NCI-H1105 treated with DMSO at 0.1 percent for 48 hours (cell line): ENCODE results near the gene MYH10.
"Not testable (repeated sequence)": the region's sequence is repeated elsewhere in the genome, so short reads cannot be mapped to it uniquely, and the experiment has no call there.

ENCODE experiments used
- DNase-seq: peaks from one replicate; lab custom pipeline; 2025; lab: John Stamatoyannopoulos, UW

Gene MYH10

DNA sequence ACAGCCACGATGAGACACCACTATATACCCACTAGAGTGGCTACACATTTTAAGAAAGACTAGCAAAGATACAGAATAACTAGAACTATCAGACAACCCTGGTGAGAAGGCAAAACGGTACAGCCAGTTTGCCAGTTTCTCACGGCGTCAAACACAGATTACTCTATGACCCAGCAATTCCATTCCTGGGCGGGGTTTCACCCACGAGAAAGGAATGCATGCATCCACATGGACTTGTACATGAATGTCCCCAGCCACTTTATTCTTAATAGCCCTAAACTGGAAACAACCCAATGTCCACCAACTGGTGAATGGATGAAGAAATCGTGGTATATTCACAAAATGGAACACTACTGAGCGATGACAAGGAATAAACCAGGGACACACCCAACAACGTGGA is 74.5 kb downstream of the MYH10 start:
- DNase-seq: no peak

DNA sequence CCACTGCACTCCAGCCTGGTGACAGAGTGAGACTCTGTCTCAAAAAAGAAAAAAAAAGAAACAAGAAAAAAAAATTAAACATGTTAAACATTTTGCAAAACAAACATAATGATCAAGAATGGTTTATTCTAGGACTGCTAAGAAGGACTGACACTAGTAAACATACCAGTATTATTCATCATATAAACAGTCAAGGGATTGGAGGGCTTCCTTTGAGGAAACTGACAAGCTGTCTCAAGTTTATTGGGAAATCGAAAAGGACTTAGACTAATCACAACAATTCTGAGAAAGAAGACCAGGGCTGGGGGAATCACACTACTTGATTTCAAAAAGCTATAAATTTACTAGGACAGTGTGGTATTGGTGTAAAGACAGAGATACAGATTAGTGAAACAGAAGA is 75.5 kb downstream of the MYH10 start:
- DNase-seq: no peak

DNA sequence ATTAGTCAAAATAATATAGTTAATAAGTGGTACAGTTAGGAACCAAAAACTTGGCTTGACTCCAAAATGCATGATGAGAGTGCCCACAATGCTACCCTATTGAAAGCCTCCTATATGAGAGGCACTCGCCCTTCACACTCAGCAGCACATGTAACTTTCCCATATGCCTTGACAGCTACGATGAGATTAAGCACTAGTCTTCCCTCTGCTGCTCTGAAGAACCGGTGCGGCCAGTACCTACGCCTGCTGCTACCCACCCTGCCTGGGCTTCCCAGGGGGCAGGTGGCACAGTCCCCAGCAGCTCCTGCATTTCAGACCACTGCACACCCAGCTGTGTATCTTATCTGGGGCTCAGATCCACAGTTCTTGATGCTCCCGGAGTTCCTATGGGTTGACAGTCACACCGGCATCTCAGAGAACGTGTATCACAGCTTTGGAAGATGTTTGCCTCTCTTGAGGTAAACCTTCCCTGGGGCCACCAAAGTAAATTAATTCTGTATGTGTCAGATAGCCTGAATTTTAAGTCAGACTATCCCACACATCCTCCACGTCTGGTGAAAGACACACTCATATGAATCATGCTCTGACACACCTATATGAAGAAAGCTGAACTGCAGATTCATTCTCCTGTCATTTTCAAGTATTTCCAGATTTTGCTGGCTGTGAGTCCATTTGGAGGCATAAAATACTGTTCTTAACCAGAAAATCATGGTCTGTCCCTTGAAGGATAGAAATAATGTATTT is 77.8 kb downstream of the MYH10 start:
- peak; percentile 15 for DNase-seq

DNA sequence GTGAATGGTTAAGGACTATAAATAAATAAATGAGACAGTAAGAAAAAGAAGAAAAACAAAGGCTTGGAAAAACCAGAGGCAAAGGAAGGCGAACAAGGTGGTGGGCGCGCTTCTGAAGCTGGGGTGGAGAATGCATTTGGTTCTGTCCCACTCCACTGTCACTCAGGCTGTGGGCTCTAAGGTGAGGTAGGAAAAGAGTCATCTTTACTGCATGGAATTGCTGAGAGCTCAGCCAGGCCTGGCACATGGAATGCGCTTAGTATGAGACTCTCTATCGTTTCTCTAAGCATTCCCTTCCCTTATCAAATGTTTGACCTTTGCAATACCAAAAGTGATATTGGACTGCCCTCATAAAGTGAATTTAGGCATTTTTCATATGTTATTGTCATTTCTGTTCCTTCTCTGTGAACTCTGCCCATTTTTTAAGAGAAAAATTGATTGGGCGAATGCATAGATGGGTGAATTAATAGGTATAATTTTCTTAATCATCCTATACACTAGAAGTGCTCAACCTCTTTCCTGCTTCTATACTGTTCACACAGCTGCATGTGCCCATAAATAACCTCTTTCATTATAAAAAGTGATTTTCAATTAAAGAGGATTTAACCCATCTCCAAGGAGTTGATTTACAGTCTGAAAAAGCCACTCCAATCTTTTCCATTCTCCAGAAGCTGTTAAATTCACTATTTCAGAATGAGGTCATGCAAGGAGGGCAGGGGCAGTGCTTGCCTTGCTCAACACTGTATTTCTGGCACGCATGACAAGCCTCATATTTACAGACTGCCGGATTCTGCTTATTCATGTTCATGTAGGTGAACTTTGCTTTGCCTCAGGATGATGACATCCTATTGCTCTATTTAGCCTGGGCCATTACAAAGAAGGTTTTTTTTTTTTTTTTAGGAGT is 87.7 kb downstream of the MYH10 start:
- DNase-seq: no peak

DNA sequence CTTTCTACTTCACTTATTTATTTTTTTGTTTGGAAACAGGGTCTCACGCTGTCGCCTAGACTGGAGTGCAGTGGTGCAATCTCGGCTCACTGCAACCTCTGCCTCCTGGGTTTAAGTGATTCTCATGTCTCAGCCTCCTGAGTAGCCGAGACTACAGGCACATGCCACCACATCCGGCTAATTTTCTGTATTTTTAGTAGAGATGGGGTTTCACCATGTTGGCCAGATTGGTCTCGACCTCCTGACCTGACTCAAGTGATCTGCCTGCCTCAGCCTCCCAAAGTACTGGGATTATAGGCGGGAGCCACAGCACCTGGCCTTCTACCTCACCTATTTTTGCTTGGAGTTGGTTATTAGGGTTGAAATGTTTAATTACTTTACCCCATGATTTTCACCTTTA is 90.5 kb downstream of the MYH10 start:
- DNase-seq: not testable (repeated sequence)

DNA sequence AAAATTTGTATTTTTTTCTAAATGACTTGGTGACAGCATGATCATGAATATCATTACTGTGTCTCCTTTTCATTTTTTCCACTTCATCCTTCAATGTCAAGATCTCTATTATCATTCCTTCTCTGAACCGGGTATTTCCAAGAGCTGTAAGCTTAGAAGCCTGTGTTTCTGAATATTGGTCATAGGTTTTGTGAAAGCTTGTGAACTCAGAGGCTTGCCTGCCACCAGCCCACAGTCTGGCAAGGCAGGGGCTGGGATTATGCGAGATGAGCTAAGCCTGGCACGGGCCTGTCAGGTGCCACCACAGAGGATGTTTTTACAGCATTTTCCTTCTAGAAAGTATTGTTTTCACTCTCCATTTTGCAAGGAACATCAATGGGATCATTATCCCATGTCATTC is 92.8 kb downstream of the MYH10 start:
- no peak for DNase-seq

DNA sequence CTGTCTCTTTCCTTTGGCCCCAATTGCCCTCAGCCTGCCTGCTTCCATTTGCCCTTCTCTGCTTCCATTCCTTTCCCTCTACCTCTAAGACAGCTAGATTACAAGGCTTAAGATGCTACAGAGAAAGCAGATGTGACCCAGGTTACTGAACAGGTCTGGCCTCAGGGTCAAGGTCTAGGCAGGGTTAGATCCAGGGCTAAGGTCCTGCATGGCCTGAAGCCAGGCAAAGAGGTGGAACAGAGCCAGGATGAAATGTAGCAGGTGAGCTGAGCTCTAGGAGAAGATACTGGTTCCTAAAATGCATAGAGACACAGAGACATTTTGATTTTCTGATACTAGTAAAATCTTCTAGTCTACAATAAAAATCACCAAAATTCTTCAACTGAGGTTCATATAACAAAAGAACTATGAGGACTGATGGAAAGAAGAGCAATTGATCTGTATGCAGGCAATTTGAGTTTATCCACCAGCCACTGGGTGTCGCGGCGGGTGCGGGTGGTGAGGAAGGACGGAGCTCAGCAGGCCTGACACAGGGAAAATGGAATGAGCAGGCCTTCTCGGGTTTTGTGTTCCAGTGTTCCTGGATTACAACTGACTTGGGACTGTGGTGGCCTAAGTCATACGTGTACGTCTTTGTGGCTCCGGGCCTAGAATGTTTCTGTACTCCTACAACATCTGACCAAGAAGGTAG is 95.9 kb downstream of the MYH10 start:
- no peak for DNase-seq

DNA sequence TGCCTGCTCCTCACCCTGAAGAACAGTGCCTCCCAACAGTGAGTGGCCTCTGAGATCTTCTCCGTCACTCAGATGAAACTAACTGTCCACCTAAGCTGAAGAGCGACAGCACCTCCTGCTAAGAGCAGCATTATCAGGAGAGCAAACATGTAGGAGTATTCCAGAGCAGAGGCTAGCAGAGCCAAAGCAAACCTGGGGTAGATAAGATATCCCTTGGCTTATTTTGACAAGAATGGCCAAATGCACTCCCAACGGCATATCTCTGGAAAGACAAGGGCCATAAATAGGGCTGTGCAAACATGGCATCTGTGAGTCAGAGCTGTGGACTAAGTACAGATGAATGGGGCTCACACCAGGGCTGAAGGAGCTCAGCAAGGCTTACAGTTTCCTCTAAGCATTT is 98.5 kb downstream of the MYH10 start:
- no peak for DNase-seq

DNA sequence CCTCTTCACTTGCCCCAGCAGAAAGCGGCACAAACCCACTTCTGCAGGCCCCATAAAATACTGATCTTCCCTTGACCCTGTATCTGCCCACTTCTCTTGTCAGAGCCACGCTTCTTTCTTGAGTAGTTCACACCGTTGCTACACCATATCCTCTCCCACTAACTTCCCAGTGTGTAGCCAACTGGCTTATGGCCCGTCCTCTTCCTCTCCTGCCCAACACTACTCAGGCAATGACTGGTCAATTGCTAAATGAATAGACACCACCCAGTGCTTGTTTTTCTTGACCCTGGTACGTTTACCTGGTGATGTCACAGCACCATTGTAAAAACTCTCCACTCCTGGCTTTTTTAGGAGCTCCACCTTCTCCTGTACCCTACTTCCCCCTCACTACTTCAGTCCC is 107.9 kb downstream of the MYH10 start:
- DNase-seq: no peak

DNA sequence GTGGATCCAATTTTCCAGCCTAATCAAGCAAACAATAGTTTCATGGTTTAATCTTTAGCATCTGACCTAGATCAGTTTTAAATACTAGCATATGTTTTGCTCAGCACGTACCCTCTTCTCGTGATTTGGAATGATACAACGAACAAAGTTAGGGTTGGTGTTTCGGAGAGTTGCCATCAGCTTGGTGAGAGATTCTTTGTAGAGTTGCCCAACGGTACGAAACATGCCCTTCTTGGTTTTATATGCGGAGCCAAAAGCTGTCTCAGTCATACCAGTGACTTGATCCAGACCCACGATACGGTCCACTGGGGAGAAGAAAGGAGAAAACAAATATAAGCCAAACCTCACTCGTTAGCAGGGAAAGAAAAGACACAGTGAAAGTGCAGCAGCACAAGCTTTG is 109.5 kb downstream of the MYH10 start:
- DNase-seq: no peak

DNA sequence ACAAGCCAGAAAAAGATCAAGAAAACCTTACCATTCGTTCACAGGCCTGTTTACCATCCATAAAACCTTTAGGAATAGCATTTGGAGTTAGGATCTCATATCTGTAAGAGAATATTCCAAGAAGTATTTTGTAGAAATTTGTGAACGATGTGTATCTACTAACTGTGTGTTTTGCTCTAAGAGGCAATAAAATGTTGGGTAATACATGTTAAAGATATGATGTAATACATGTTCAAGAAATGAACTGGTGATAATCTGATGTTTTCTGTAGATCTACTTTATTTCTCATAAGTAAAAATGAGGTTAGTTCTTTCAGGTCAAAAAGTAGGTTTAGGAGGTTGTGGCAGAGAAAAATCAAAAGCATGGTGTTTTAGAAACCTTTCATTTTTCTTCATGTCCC is 111.7 kb downstream of the MYH10 start:
- no peak for DNase-seq

DNA sequence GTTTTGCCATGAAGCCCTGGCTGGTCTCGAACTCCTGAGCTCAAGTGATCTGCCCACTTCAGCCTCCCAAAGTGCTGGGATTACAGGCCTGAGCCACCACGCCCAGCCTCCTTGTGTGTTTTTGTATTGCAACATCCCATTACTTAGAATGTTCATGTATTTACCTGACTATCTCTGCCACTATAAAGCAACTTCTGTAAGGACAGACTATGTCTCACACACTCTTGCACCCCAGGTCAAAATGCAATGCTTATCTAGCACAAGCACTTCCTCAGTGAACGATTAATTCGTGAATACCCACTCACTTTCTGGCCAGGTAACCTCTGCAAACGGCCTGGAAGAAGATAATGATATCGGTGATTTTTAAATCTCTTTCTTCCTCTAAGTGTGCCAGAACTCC is 112.2 kb downstream of the MYH10 start:
- no peak for DNase-seq

DNA sequence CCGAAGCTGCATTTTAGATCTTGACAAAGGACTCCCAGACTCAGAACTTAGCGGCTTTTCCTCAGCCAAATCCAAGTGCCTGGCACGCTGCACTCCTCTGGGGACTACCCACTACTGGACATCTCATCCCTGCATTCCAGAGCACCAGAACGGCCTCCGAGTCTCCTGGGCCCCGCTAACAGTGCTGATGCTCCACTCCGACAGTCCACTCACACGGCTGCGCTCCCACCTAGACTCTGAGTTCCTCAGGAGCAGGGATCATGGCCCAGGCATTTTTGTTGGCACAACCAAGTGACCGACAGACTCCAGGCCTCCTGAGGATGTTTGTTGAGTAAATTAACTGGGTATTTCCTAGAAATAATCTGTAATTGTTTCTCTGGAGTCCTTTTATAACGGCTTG is 115.7 kb downstream of the MYH10 start:
- DNase-seq: no peak

DNA sequence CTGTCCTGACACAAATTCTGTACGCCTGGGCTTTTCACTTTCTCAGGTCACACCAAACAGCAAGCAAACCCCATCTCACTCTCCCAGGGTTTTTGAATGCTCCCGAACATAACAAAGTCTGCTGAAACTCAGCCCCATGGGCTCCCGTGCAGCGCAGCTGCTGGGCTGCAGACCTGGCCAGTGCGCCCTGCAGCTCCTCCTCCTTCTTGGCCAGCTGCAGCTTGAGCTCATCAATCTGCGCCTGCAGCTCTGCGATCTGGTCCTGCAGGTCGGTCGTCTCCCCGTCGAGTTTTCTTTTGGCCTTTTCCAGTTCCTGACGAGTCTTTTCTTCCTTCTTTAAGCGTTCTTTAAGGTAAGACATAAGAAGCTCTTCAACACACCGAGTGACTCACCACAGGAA is 124.4 kb downstream of the MYH10 start:
- DNase-seq: no peak

DNA sequence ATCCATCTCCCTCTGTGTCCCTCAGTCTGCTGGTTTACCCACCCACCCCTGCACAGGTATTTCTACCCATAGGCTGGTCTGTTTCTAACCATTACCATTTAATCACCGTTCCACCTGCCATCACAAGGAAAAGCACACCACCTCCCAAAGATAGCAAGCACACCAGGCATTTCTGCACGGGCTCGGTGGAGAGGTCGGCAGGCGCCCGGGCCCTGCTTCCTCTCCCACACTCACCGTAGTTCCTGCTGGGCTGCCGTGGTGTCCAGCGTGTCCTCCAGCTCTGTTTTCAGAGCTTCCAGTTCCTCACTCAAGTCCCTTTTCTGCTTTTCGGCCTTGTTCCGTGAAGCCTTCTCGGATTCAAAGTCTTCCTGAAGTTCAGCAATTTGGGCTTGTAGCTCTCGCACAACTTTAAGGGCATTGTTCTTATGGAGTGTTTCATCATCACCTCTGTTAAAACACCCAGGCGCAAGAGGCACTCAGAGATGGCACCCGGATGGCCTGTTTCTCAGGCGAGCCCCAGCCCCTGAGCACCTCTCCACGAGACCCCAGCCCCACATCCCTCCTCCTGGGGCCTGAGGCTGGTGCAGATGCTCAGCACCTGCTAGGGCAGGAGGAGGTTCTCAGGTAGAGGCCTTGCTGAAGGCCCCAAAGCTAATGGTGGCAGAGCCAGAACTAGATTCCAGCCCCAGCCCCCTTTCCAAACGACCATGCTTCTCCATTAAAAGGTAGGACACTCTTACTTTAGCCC is 125.9 kb downstream of the MYH10 start:
- no peak for DNase-seq

DNA sequence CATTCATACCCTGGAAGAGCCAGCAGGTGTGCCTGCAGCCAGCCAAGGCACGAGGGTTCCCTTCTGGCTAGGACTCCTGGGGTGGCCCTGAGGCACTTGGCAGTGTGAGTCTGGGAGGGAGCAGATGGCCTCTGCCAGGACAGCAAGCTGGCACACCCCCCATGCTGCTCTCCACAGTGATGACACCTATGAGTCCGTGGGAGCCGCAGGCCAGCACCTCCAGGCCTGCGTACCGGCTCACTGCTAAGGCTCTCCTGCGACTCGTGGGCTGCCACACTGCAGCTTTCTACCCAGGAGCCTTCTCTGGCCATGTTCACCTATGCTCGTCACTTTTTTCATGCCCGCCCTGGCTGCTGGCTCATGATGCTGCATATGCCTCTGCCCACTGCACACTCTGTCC is 126.7 kb downstream of the MYH10 start:
- no peak for DNase-seq

DNA sequence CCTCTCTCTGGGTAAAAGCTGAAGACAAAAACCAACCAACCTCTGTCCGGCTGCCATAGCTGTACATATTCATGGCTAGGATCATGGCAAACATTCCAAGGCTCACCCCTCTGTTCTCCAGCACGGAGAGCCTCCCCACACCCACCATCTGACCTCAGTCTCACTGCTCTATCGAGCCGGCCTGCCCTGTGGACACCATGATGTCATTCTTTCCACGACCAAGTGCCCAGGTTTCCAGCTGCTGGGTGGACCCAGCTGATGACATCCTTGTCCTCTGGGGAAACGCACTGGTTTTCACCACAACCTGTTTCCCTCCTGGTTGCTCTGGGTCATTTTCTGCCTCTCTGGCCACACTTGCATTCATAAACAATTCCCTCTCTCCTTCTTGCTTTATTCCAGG is 127.2 kb downstream of the MYH10 start:
- DNase-seq: no peak

DNA sequence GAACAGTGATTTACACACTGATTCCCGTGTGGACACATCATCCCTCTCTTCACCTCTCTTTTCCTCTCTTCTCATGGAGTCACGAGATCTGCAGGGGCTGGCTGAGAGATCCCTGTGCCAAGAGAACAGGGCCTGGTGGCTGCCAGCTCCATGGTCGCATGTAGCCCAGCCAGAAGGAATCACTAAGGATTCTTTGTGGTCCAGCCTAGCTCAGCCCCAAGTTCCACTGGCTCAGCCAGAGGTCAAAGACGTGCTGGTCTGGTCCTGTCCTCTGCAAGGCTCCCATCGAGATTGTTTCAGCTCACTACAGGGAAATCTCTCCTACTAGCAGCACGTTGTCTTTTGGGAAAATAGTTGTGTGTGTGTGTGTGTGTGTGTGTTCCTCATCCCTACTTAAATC is 128.4 kb downstream of the MYH10 start:
- DNase-seq: no peak

DNA sequence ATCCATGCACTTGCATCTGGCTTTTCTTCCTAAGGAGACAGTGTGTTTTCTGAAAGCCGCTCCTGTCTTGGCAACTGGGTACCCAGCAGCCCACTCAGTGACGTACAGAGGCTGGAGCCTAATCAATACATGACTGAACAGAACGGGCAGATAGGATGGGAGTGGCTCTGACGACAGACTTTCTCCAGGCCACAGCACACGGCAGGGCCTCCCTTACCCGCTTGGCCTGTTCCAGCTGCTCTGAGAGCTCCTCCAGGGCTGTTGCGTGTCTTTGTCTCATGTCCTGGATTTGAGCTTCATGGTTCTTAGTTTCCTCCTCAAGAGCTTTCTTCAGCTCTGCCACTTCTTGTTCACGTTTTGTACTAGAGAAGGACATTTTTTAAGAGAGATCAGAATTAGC is 129.9 kb downstream of the MYH10 start:
- no peak for DNase-seq

DNA sequence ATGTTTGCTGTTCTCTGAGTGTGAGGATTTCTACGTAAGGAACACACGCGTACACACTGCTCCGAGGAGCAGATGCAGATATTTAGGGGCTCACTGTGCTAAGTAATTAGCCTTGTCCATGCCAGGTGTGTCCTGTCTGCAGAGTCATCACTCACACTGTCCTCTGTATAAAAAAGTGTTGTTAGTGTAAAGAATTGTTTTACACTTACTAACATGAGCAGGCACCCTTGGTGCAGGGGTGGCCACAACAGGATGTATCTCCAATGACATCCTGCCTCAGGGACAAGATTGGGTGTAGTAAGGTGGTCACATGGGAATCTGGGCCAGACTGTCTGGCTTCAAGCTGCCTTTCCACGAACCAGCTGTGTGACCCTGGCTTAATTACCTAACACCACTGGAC is 130.9 kb downstream of the MYH10 start:
- DNase-seq: no peak

DNA sequence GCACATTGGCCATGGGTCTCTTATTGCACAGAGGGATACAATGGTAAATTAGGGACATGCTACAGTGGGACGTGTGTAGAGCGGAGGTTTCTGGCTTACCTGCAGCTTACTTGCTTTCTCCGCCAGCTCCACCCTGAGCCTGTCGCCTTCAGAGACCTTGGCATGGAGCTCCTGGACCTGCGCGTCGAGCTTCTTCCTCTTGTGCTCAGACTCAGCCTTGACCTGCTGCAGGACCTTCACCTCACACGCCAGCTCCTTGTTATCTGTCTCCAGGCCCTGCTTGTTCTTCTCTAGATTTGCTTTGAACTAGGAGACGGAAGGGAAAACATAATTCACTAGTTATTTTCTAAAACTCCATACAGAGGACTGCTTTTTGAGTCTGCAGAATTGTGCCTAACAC is 131.4 kb downstream of the MYH10 start:
- no peak for DNase-seq

DNA sequence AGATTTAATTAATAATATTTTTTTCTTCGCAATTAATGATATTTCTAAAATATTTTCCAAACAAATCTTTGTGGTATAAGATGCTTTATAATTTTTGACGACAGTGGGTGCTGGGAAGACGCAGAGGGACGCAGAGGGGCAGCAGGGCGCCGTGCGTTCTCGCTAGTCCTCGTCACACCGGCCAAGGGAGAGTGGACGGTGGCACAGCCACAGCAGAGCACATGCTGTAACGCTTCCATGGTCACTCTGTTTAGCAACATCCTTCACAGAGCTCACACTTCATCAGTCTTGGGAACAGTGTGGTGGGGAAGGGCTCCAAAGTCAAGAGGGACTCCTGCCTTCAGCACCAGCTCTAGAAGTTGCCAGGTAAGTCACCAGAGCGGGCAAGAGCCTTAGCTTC is 134.4 kb downstream of the MYH10 start:
- no peak for DNase-seq
